22Rv1 (cell line): ENCODE data around the gene PPP1R26.

Experiments
- H3K27ac ChIP-seq: fragments of 450-650 bp; 2 replicates; pipeline ENCODE4 v1.5.1; 2017
- ZFX ChIP-seq: fragments of 450-650 bp; IDR thresholded peaks from 2 replicates; pipeline ENCODE4 v1.6.1; 2017; ENCODE audit warnings: antibody characterized with exemption, borderline replicate concordance
- TF ChIP-seq, protein P1 (sequence below): fragments of 450-650 bp; IDR thresholded peaks from 2 replicates; pipeline ENCODE4 v1.5.1; 2017; ENCODE audit warnings: mild to moderate bottlenecking

Gene PPP1R26

DNA sequence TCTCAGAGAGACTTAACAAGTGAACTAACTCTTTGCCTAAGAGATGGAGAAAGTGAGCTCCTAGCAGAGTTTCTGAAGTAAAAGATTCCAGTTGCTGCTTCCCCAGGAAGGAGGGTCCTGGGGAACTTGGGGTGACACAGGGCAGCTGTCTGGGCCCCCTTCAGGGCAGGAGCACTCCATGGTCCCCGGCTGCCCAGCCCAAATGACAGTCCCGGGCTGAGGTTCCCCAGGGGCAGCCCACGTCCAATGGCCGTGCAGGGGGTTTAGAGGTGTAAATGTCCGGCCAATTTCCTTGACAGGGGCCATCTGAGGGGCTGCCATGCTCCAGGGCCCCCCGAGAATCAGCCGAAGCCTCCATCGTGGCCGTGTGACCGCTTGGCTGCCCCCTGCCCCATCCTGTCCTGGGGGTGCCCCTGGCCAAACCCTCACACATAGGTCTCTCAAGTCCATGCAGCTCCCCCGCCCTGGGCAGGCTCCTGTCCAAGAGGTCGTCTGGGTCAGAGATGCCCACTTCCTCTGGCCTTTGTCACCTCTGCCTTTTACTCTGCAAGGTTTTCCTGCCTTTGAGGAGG lies 5.5 kb upstream of the PPP1R26 start:
- no peak overlapping the region for H3K27ac ChIP-seq
- no peak for TF ChIP-seq ZFX
- TF ChIP-seq, protein P1, sequence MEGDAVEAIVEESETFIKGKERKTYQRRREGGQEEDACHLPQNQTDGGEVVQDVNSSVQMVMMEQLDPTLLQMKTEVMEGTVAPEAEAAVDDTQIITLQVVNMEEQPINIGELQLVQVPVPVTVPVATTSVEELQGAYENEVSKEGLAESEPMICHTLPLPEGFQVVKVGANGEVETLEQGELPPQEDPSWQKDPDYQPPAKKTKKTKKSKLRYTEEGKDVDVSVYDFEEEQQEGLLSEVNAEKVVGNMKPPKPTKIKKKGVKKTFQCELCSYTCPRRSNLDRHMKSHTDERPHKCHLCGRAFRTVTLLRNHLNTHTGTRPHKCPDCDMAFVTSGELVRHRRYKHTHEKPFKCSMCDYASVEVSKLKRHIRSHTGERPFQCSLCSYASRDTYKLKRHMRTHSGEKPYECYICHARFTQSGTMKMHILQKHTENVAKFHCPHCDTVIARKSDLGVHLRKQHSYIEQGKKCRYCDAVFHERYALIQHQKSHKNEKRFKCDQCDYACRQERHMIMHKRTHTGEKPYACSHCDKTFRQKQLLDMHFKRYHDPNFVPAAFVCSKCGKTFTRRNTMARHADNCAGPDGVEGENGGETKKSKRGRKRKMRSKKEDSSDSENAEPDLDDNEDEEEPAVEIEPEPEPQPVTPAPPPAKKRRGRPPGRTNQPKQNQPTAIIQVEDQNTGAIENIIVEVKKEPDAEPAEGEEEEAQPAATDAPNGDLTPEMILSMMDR, result no peak

DNA sequence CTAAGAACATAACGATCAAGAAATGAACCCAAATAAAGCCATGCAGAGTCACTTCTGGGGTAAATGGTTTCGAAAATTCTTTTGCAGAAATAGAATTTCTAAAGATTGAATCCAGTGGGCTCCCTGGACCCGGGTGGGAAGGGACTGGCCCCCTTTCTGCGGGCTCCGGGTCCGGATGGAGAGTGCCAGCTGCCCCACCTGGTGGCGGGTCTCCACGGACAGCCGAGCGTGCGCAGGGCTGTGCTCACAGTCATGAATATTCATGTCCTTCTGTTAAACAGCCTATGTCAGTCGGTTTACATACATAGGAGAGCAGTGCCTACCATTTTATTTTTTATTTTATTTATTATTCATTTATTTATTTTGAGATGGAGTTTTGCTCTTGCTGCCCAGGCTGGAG lies 4.7 kb upstream of the PPP1R26 start:
- TF ChIP-seq, protein P1, result peak; percentile 44
- TF ChIP-seq ZFX, result no peak
- H3K27ac ChIP-seq, result no peak overlapping the region

DNA sequence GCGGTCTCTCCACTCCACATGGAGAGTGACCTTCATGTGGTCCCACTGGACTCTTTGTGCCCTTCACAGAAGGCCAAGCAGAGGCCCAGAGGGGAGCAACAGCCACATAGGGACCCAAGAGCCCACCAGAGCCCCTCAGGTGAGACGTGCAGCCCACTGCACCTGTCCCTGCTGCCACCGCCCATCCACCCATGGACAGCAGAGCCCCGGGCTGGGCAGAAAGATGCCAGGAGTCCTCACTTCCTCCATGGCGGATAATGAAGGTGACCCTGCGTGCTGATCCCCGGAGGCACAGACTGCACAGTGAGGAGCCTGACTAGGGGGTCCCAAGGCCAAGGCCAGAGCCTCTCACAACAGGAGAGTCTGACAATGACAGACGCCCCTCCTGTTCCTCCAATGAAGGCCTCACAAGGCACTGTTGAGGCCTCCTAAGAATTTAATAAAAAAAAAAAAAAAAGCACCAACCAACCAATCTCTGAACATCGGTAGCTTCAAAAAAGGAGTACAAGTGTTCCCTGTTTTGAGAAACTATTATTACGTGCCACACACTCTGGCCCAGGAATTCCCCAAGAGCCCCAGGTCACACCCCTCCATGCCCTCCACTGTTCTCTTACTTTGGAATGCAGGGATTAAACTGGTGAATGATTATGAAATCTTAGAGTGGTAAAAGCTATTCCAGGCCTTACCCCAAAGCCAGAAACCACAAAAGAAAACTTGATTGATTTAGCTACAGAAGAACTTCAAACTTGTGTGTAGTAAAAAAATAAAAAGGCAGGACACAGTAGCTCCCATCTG lies 2.8 kb upstream of the PPP1R26 start:
- no peak overlapping the region for H3K27ac ChIP-seq

GRCh38 chr9:135478191-135478590 lies 1.4 kb upstream of the PPP1R26 start:
- H3K27ac ChIP-seq, result peak overlapping the region; percentile 64; the same call in 1 of the 2 replicates
- TF ChIP-seq, protein P1, result no peak
- no peak for TF ChIP-seq ZFX

More for the DNA sequence above, 2.8 kb upstream of the PPP1R26 start:
- no peak for TF ChIP-seq ZFX

GRCh38 chr9:135478829-135479468 lies 633 bp upstream of the PPP1R26 start:
- TF ChIP-seq, protein P1, result peak; percentile 27; the same call in 1 of the 2 replicates
- TF ChIP-seq ZFX, result no peak
- H3K27ac ChIP-seq, result peak overlapping the region; percentile 64

DNA sequence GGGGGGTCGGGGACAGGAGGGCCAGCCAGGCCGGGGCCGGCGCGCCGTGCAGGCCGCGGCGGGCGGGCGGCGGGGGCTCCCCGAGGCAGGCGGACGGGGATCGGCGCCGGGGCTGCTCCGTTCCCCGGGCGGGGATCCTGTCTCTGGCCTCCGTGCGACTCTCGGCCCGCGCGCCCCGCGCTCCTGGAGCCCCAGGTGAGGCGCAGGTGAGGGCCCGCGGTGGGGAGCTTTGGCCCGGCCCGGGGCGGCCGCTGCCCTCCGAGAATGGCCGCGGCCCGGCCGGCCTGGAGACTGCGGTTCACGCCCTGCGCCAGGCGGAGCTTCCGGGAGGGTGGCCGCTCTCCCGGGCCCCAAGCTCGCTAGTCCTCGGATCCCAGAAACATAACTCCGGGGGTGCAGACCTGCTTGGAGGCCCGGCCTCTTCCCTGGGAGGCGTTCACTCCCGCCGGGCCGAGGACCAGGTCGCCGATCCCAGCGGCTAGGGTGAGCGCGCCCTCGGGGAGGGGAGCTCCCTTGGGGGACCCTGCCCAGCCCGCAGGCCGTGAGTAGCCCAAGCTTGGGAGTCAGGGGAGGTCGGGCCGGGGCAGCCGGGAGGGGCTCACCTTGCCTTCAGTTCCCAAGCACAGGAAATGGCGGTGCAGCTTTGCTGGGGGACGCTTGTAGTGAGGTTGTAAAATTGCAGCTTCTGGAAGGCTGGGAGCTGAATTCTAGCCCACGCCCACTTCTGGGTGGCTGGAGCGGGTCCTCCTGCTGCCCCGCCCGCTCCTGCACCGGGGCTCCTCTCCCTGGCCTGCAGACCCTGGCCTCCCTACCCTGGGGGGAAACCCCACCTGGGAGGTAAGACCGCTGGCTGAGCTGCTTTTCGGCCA lies 723 bp downstream of the PPP1R26 start:
- TF ChIP-seq, protein P1, result no peak
- no peak for TF ChIP-seq ZFX
- H3K27ac ChIP-seq, result peak overlapping the region; percentile 64

GRCh38 chr9:135480940-135481310 lies 1.3 kb downstream of the PPP1R26 start:
- TF ChIP-seq ZFX, result no peak
- TF ChIP-seq, protein P1, result no peak
- H3K27ac ChIP-seq, result no peak overlapping the region
